Body of pancreas (tissue), 4 donors: Measurements from ENCODE around the gene UBE2A. TPM values are rescaled to one million over a fixed set of nuclear protein-coding genes. Genes with fewer than 3 reads are reported as not detected.

ENCODE experiments used
- ATAC-seq: fragments of 150-250 bp; one replicate; pipeline ENCODE4 v1.9.1; 2016
- DNase-seq, 4 donors: peaks; one replicate each; pipeline ENCODE4 v3.0.0-alpha.2; 2019
- H3K27ac ChIP-seq, 4 donors: fragments of 200-600 bp; sonication (generic); 1 replicate in 3 of 4; 2 replicates in 1 of 4; pipeline versions ENCODE4 v1.5.1 to v1.6.1; 2016 to 2019; ENCODE audit warnings: mild to moderate bottlenecking in 1 of 4, mixed read lengths in 1 of 4, moderate library complexity in 1 of 4
- H3K27me3 ChIP-seq, 2 donors: fragments of 200-600 bp; sonication (generic); one replicate each; pipeline ENCODE4 v1.6.0; 2016; ENCODE audit warnings: mild to moderate bottlenecking in 1 of 2
- H3K36me3 ChIP-seq, 2 donors: fragments of 200-600 bp; sonication (generic); replicated peaks in 1 of 2; 2 replicates each; pipeline ENCODE4 v1.5.1; 2016; ENCODE audit warnings: low read depth in 2 of 2; ENCODE audit not compliant: insufficient read depth in 1 of 2
- H3K4me1 ChIP-seq: fragments of 200-600 bp; sonication (generic); one replicate; pipeline ENCODE4 v1.6.0; 2016
- H3K4me3 ChIP-seq, 2 donors: fragments of 200-600 bp; sonication (generic); 1 replicate in 1 of 2; 2 replicates in 1 of 2; pipeline ENCODE4 v1.5.1; 2016 to 2019
- H3K9me3 ChIP-seq, 3 donors: fragments of 200-600 bp; sonication (generic); 1 replicate in 2 of 3; 2 replicates in 1 of 3; pipeline ENCODE4 v1.5.1; 2016
- CTCF ChIP-seq, 7 experiments: fragments of 450-650 bp in 4 of 7; fragments of 200-600 bp in 3 of 7; sonication (generic) in 3 of 7; IDR thresholded peaks; one replicate each; pipeline ENCODE4 v1.5.1; 2016 to 2019; ENCODE audit warnings: antibody characterized with exemption in 7 of 7
- POLR2A ChIP-seq, 3 donors: fragments of 450-650 bp; IDR thresholded peaks; one replicate each; pipeline ENCODE4 v1.6.1; 2016; ENCODE audit warnings: antibody characterized with exemption in 3 of 3, mild to moderate bottlenecking in 2 of 3
- WGBS, 2 donors: methylation state at CpG; one replicate each; pipeline ENCODE4 v1.1.5; 2017; 5-methylcytosine and 5-hydroxymethylcytosine counted together
- intact Hi-C: fragments of 100-400 bp; cut with DNase I; formaldehyde crosslinking; loops from one replicate; pipeline ENCODE4 v1.15.1; 2023
- total RNA-seq, 2 donors: library from RNA; depleted of rRNA; stranded (reverse); fragments of >200 nt; gene quantifications; one replicate each; pipeline ENCODE4 v1.1.0, GENCODE V29; 2016

Gene UBE2A
- total RNA-seq, 2 donors from 2014 or later: 23.1 to 35.9 TPM

GRCh38 chrX:119570351-119570835 lies 4.0 kb upstream of the UBE2A start:
- ATAC-seq (no peak), DNase-seq (no peak)
- H3K27ac ChIP-seq: no peak overlapping the region
- no peaks in the 10 kb centered on the region for H3K27me3 ChIP-seq
- TF ChIP-seq POLR2A (IDR thresholded peaks at IDR 0.05) (no peak), CTCF (IDR thresholded peaks at IDR 0.05) (no peak)
- H3K36me3 ChIP-seq: no peaks in the 10 kb centered on the region
- 86 to 91% methylated on average over 4 to 5 of the region's 6 CpGs for WGBS, 2 donors
- intact Hi-C loops: no loop called here
- no peak overlapping the region for H3K4me3 ChIP-seq
- H3K9me3 ChIP-seq: no peaks in the 10 kb centered on the region
- peaks cover 1% of the 10 kb centered on the region for H3K4me1 ChIP-seq

DNA sequence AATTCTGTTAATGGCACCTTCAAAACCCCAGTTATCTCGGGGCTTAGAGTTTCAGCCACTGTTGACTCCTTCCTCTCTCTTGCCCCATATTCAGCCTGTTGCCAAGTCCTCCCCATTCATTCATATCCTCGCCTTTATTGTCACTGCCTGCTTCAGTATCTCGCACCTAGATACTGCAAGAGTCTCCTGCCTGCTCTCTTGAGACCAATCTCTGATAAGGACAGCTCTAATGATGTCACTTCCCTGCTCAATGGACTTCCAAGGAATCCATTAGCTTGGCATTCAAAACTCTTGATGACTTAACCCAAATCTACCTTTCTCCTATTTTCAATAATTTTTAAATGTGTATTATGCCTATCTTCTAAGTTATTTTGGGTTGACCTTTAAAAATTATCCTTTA lies 1.1 kb upstream of the UBE2A start:
- H3K27me3 ChIP-seq: no peaks in the 10 kb centered on the region
- TF ChIP-seq CTCF (IDR thresholded peaks at IDR 0.05) (no peak), POLR2A (IDR thresholded peaks at IDR 0.05) (no peak)
- H3K4me3 ChIP-seq: no peak overlapping the region
- DNase-seq: no peak
- H3K9me3 ChIP-seq: no peaks in the 10 kb centered on the region
- H3K27ac ChIP-seq: peak overlapping the region in 3 of 4 donors; percentile 76 to 93 (median 91)
- H3K36me3 ChIP-seq: no peaks in the 10 kb centered on the region
- WGBS, 2 donors: 20 to 40% methylated on average over 3 of the region's 3 CpGs
- peaks cover 7% of the 10 kb centered on the region for H3K4me1 ChIP-seq
- ATAC-seq: no peak
- intact Hi-C loops: no loop called here

DNA sequence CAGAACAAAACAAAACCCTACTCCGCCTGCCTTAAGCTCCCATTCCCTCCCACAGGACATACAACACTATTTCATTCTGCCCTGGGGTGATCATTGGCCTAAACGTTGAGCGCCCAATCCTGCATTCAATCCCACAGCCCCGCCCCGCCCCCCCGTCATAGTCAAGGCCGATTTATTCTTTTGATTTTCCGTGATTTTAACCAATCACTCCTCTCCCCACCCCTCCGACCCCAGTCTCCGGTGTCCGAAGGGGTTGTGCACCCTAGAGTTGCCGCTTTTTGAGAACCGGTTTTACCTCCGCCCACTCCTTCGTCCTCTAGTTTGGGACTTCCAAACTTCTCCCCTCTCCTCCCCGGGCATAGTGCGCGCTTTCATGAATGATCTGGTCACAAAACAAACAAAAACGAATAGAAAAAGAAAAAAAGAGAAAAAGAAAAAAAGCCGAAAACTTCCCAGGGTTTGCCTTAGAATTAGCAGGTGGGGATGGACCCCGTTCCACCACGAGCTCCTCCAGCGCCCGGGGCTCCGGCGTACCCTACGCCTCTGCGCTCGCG lies 446 bp upstream of the UBE2A start:
- Histone ChIP-seq H3K4me3 (peak overlapping the region in 1 of 2 donors; percentile 72), H3K9me3 (no peaks in the 10 kb centered on the region), H3K36me3 (no peaks in the 10 kb centered on the region), H3K4me1 (peaks cover 7% of the 10 kb centered on the region), H3K27ac (peak overlapping the region; percentile 65 to 93 (median 84)), H3K27me3 (no peaks in the 10 kb centered on the region)
- ATAC-seq (peak; percentile 52), DNase-seq (peak in 3 of 4 donors; percentile 19 to 49 (median 43))
- intact Hi-C loops: no loop called here
- WGBS, 2 donors: 0 to 1% methylated on average over 19 to 29 of the region's 30 CpGs
- TF ChIP-seq CTCF (IDR thresholded peaks at IDR 0.05): no peak
- no peak for TF ChIP-seq POLR2A (IDR thresholded peaks at IDR 0.05)

GRCh38 chrX:119579414-119579813 lies 5.1 kb downstream of the UBE2A start:
- H3K9me3 ChIP-seq: no peaks in the 10 kb centered on the region
- no peaks in the 10 kb centered on the region for H3K36me3 ChIP-seq
- DNase-seq (no peak), ATAC-seq (no peak)
- H3K4me1 ChIP-seq: peaks cover 7% of the 10 kb centered on the region
- H3K27me3 ChIP-seq: no peaks in the 10 kb centered on the region
- intact Hi-C loops: no loop called here
- TF ChIP-seq POLR2A (IDR thresholded peaks at IDR 0.05) (no peak), CTCF (IDR thresholded peaks at IDR 0.05) (no peak)
- no peak overlapping the region for H3K4me3 ChIP-seq
- no peak overlapping the region for H3K27ac ChIP-seq

- Histone ChIP-seq H3K9me3 (no peaks in the 10 kb centered on the region), H3K4me1 (no peaks in the 10 kb centered on the region), H3K27me3 (no peaks in the 10 kb centered on the region), H3K27ac (no peak overlapping the region), H3K36me3 (no peaks in the 10 kb centered on the region), H3K4me3 (no peak overlapping the region)
- TF ChIP-seq POLR2A (IDR thresholded peaks at IDR 0.05) (no peak), CTCF (IDR thresholded peaks at IDR 0.05) (no peak)
- 67 to 74% methylated on average over 2 of the region's 2 CpGs for WGBS, 2 donors
- intact Hi-C loops: no loop called here
- ATAC-seq: no peak
- no peak for DNase-seq
These were observed 9.2 kb downstream of the UBE2A start for GRCh38 chrX:119583431-119584059.
